Activated CD4-positive, alpha-beta T cell treated with anti-CD3 and anti-CD28 coated beads, Interleukin-10, Interleukin-2, amounts not matched to agents 100 ng/mL and 50 ng/mL, durations not matched to agents 16 hours and 8 hours (primary cell): Measurements from ENCODE around the gene PTPRZ1.

Experiments used
- DNase-seq: peaks from one replicate; pipeline ENCODE4 v3.0.0-alpha.2; 2020

Gene PTPRZ1

DNA sequence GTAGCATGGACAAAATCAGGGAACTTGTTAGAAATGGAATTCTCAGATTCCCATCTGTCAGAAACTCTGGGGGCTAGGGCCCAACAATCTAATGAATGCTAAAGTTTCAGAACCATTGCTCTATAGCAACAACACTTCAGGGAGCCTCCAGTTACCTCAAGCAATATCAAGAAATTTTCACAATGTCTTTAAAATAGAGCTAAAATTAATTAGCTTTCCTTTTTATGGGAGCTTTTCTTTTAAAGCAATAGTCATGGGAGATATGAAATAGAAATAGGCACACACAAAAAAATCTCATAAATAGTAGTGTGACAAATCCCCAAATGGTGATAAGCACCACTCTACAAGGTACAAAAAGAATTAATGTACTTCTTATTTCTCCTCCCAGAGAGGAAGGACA is 190.2 kb downstream of the PTPRZ1 start:
- DNase-seq = no peak

DNA sequence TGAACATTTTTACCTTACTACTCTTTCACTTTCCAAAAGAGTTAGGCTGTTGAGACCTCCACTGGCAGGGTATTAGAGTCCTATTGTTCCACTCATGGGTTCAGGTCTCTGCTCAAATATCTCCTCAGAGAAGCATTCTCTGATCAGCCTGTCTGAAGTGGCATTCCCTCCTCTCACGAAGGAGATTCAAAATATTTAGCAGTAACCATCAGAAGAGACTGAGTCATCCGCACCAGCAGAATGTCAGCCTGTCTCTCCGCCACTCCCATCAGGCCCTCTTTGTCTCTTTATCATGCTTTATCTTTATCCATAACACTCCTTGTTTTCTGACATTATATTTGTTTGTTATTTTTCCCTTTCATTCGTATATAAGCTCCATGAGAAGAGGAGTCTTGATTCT is 192.0 kb downstream of the PTPRZ1 start:
- DNase-seq = no peak

DNA sequence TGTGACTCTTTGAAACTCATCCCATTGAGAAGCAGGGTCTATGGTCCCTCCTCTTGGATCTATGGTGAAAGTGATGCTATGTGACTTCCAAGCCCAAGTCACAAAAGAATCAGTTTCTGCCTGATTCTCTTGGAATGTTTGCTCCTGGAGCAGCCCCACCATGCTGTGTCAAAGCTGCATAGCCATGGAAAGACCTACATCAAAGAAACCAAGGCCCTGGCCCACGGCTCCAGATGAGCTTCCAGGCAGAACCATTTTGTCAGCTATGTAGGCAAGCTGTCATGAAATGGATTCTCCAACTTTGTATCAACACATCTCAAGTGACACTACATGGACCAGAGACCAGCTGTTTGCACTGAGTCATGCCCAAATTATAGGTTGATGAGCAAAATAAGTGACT is 194.1 kb downstream of the PTPRZ1 start:
- DNase-seq = no peak

DNA sequence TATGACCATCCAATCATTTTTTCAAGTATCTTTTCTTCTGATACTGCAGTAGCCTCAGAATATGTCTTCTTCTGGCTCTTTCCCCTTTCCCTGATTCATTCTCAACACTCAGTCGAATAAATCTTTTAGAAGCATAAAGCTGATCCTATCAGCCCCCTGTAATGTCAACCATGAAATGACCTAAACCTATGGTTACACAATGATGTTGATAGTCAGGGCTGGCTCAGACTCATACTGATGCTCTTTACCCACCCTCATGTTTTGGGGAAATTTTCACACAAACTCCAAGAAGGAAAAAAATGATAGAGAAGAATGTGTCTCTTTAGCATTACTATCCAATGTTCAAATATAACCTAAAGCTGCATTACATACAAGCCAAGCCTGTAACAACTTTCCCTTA is 195.1 kb downstream of the PTPRZ1 start:
- DNase-seq = no peak

DNA sequence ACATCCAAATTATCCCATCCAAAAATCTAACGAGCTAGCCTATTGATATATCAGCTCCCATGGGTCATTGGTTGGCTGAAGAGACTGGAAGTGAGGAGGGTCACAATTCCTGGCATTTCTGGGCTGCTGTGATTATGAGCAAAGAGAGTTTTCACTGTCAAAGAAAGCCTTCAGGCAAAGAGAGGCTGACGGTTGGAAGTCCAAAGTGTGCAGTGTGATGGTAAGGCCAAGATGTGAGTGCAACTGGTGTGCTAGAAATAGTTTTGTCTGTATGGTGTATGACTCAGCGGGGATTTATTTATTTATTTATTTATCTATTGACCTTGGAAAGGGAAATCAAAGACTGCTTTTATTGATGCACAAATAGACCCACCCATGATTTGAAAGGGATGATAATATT is 196.0 kb downstream of the PTPRZ1 start:
- DNase-seq = no peak

DNA sequence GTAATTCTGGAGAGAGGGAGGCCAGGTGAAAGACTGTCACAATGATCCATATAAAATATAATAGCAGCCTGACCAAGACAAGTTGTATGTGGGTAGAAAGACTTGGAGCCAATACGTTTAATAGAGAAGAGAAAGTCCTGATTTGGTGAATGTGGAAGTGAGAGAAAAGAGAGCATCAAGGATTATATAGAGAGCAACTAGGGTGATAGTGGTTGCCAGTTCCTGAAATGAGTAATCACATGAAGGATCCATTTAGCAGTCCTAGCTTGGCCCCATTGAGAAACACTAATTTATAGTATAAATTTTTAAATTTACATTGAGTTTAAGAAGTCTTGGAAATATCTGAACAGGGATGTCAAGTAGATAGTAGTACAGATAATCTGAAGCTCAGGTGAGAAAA is 197.1 kb downstream of the PTPRZ1 start:
- DNase-seq = no peak

DNA sequence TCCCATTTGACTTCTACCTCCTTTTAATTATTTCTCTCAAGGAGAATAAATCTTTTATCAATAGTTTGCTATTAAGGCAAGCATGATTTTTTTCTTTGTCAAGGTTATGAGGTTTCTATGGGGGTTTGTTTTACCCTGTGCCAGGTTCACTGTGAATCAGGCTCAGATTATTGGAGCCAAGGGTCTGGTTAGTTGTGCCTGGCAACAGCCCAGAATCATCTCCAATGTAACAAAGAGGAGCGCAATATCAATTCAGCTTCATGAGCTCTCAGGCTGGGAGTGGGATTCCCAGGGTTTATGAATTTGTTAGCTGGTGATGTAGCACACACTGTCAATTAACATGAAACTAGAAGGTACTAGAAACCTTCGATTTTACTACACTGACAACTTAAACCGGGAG is 197.9 kb downstream of the PTPRZ1 start:
- no peak for DNase-seq

DNA sequence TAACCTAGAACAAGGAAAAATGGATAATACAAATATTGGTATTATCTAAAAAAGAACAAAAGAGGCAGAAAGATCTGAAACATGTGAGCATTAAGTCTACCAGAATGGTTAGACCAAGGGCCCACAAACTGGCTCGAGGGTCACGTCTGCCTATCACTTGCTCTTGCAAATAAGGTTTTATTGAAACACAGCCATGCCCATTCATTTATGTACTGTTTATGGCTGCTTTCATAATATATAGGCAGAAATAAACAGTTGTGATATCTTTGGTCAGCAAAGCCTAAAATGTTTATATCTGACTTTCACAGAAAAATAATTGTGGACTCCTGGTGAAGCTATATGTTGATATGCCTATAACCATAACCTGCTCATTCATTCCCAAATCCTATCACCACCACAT is 199.3 kb downstream of the PTPRZ1 start:
- DNase-seq = no peak

DNA sequence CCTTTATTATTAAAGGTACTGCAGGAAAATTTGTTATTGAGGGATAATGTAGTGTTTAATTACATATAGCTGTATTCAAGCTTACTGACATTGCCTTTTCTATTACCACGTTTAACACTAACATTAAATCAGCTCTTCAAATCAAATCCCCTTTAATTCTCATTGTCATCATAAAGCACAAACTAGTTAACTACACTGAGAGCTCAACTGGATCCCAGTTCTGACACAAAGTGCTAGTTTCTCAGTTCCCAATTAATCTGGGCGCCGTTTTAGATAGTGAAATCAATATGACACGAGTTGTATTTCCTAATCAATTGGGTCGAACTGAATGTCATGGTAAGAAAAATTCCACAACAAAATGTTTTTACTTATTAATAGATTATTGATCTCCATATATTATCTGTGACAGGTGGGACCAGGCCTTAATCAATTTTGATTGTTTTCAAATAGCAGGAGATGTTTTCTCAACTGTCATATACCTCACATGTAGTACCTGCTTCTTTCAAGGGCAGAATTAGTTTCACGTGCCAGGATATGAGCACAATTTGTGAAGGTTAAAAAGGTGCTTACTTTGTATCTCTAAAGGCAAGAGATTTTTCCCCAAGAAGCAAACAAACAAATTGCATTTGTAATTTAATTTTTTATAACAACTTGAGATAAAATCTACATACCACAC is 200.1 kb downstream of the PTPRZ1 start:
- no peak for DNase-seq

DNA sequence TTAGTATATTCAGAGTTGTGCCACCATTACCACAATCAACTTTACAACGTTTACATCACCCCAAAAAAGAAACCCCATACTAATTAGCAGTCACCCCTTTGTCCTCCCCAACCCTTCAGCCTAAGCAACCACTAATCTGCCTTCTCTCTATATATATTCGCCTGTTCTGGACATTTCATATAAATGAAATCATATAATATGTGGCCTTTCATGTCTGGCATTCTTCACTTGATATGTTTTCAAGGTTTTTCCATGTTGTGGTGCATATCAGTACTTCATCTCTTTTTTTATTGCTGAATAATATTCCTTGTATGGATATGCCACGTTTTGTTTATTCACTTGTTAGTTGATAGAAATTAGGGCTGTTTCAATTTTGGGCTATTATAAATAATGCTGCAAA is 200.7 kb downstream of the PTPRZ1 start:
- DNase-seq = no peak

DNA sequence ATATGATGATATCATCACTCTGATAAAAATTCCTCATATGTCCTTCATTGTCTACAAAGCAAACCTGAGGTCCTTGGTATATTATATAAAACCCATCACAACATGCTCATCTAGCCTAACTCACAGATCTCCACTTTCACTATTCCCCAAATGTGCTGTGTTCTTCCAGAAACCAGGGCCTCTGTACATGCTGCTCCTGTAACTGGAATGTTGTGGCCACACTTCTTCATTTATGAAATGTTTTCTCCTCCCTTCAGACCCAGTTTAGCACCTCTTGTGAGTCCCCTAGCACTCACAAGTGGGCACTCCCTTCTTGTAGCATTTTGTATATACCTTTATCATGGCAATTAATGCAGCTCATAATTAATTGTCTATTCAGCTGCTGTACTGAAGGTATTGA is 209.2 kb downstream of the PTPRZ1 start:
- no peak for DNase-seq

DNA sequence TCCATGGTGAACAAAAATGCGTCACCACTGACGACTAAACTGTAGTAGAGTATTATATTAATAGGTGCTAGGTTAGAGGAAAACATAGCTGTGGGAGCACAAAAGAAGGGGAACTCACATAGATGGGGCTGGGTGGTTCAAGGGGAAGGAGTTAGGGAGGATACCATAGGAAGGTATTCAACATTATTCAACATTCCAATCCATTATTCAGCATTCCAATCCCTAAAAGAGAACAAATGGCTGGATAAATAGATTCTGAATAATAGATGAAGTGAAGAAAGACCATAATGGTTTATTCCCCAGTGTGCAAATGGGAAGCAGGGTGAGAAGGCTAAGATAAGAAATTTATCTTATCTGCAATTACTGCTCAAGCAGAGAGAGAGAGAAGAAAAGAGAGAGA is 209.7 kb downstream of the PTPRZ1 start:
- no peak for DNase-seq

DNA sequence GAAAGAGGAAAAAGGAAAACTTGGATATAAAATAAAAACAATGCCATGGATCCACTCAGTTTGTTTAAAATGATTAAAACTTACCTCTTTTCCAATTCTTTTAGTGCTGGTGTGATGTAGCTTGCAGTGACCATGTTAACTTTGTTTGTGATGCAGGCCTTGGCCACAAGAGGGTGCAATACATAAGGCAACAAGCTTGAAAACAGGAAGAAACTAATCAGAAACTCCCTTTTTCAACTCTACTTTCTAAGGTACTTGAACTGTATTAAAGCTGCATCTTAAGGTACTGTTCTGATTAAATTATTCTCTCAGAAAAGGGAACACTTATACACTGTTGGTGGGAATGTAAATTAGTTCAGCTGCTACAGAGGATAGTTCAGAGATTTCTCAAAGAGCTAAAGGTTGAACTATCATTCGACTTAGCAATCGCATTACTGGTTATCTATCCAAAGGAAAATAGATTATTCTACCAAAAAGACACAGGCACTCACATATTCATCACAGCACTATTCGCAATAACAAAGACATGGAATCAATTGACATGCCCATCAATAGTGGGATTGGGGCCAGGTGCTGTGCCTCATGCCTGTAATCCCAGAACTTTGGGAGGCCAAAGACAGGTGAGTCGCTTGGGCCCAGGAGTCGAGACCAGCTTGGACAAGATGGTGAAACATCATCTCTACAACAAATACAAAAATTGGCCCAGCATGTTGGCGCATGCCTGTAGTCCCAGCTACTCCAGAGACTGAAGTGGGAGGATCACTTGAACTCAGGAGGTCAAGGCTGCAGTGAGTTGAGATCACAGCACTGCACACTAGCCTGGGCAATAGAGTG is 220.2 kb downstream of the PTPRZ1 start:
- DNase-seq = peak; percentile 65

DNA sequence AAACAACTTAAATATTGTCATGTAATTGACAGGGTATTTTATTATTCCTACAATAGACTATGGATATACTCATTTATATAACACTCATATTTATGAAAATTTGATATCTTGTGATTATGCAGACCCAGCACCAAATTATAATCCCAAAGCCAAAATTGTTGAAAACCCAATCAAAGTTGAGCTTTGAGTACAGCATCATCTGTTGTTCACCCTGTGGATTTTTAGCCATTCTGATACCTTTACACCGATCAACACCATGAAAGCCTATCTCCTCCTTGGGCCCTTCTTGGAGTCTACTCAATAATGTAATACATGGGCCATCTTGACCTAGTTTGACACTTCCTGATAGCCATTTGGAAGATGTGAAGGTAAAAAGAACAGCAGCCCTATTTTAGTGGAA is 221.6 kb downstream of the PTPRZ1 start:
- no peak for DNase-seq

DNA sequence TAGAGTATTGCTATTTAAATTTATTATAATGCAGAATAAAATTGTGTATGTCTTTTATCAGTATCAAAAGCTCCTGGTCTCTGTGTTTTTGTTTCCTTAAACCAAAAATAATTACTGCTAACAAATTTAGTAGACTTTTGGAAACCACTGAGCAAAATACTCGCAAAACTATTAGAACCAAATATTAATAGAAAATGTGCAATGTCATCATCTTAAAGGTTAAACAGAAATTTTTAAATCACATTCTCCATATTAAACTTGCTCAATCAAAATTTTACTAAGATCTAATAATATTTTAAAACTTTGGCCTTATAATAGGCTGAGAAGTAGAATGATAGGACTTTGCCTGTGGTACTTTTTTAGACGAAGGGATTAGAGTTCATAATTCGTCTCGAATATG is 222.7 kb downstream of the PTPRZ1 start:
- no peak for DNase-seq

DNA sequence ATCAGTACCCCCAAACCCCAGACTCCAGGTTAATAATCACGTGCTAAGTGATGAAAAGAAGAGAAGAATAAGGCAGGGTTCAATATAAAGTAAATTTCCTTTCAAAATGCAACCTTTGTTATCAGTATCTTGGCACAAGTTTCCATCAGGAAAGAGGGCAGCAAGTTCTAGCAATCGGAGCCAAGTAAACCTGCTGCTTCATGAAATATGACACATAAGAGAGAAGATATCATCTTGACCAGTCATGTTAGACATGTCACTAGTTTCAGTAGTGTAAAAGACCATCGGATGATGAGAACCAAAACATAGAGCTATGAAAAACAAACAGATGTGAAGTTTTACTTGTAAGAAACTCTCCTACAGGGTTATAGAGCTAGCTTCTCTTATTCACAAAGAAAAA is 227.1 kb downstream of the PTPRZ1 start:
- DNase-seq = no peak

DNA sequence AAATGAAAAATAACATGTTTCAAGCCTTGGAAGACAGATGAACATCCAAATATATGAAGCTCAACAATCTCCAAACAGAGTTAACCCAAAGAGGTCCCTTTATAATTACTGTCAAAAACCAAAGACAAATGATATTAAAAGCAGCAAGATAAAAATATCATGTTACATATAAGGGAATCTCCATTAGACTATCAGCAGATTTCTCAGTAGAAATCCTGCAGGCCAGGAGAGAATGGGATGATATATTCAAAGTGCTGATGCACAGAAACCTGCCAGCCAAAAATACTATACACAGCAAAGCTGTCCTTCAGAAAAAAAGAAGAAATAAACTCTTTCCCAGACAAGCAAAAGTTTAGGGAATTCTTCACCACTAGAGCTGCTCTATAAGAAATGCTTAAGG is 230.1 kb downstream of the PTPRZ1 start:
- DNase-seq = no peak
